Sigmoid colon (tissue), 7 donors: Measurements from ENCODE around the gene GPR55. TPM values are rescaled to one million over a fixed set of nuclear protein-coding genes. Genes with fewer than 3 reads are reported as not detected.

Experiments used
- DNase-seq: peaks from one replicate; pipeline ENCODE4 v3.0.0-alpha.2; 2019
- H3K27ac ChIP-seq, 4 donors: fragments of 200-600 bp; sonication (generic); one replicate each; pipeline ENCODE4 v1.5.1; 2016 to 2019; ENCODE audit warnings: mild to moderate bottlenecking in 1 of 4
- H3K27me3 ChIP-seq, 3 donors: fragments of 200-600 bp; sonication (generic); one replicate each; pipeline ENCODE4 v1.5.1; 2019; ENCODE audit warnings: mild to moderate bottlenecking in 1 of 3
- H3K36me3 ChIP-seq, 4 donors: fragments of 200-600 bp; sonication (generic); one replicate each; pipeline ENCODE4 v1.5.1; 2016 to 2019
- H3K4me1 ChIP-seq, 4 donors: fragments of 200-600 bp; sonication (generic); one replicate each; pipeline ENCODE4 v1.5.1; 2017 to 2019
- H3K4me3 ChIP-seq, 4 donors: fragments of 200-600 bp; sonication (generic); one replicate each; pipeline ENCODE4 v1.5.1; 2017 to 2019; ENCODE audit warnings: mild to moderate bottlenecking in 2 of 4, moderate library complexity in 1 of 4
- H3K9me3 ChIP-seq, 4 donors: fragments of 200-600 bp in 3 of 4; sonication (generic) in 3 of 4; one replicate each; pipeline versions ENCODE4 v1.5.1 to v1.6.1; 2013 to 2019
- CTCF ChIP-seq, 4 experiments: fragments of 450-650 bp in 3 of 4; fragments of 200-600 bp in 1 of 4; IDR thresholded peaks; one replicate each; pipeline ENCODE4 v1.5.1; 2016 to 2019; ENCODE audit warnings: antibody characterized with exemption in 4 of 4, mild to moderate bottlenecking in 3 of 4, moderate library complexity in 2 of 4
- EP300 ChIP-seq, 4 donors: sonication (generic); formaldehyde crosslinking; IDR thresholded peaks; one replicate each; pipeline ENCODE4 v1.6.1; 2017; ENCODE audit warnings: antibody characterized with exemption in 4 of 4
- POLR2A ChIP-seq, 2 donors: fragments of 450-650 bp; IDR thresholded peaks; one replicate each; pipeline ENCODE4 v1.6.1; 2016; ENCODE audit warnings: antibody characterized with exemption in 2 of 2, mild to moderate bottlenecking in 2 of 2, moderate library complexity in 2 of 2
- POLR2AphosphoS5 ChIP-seq, 4 donors: sonication (generic); formaldehyde crosslinking; IDR thresholded peaks; one replicate each; pipeline ENCODE4 v1.6.1; 2017; ENCODE audit warnings: antibody characterized with exemption in 4 of 4
- WGBS, 2 donors: extraction: QIAGEN DNeasy Blood & Tissue Kit; methylation state at CpG; one replicate each; pipeline ENCODE4 v1.1.7; 2013; 5-methylcytosine and 5-hydroxymethylcytosine counted together
- intact Hi-C: fragments of 100-400 bp; cut with DNase I; formaldehyde crosslinking; loops from one replicate; pipeline ENCODE4 v1.15.1; 2023
- polyA plus RNA-seq, 3 donors: library from polyadenylated mRNA; stranded (reverse); fragments of 200-250 nt; gene quantifications; one replicate each; pipeline ENCODE4 v1.2.3, GENCODE V29; 2013
- total RNA-seq, 4 donors: library from RNA; depleted of rRNA; stranded (reverse); fragments of >200 nt; gene quantifications; one replicate each; pipeline ENCODE4 v1.1.0, GENCODE V29; 2016
- donor health status: healthy with polysubstance abuse.
- donor health status: Bipolar disorder and iron deficiency.
- donor health status: healthy.

The GPR55 gene
- total and polyA plus RNA-seq, 7 donors = 0.23 to 1.4 TPM; not detected in 5

DNA sequence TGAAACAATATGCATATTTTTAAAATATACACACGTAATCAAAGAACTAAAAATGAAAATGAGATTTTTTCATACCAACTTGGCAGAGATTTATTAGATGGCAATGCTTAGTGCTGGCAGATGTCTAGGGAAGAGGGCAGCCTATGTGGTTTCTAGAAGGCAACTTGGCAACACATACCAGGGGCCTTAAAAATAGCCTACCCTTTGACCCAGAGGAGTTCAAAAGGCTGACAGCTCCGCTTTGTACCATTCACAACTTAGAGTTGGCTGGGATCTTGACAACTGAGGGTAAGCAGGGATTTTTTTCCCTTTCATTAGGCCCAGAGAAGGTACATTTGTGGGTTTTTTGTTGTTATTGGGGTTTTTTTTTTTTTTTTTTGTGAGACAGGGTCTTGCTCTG lies 26.4 kb upstream of the GPR55 start:
- no peak for DNase-seq
- Histone ChIP-seq H3K4me3 (no peak overlapping the region), H3K4me1 (no peaks in the 10 kb centered on the region), H3K36me3 (no peaks in the 10 kb centered on the region), H3K27ac (no peak overlapping the region), H3K27me3 (peaks cover 0 to 4% (median 0%) of the 10 kb centered on the region in 3 donors), H3K9me3 (no peaks in the 10 kb centered on the region)
- intact Hi-C loops = no loop called here
- WGBS, 2 donors = 87 to 95% methylated on average over 2 of the region's 2 CpGs
- no peak for TF ChIP-seq POLR2AphosphoS5 (IDR thresholded peaks at IDR 0.05)
- TF ChIP-seq POLR2A (IDR thresholded peaks at IDR 0.05) = no peak

DNA sequence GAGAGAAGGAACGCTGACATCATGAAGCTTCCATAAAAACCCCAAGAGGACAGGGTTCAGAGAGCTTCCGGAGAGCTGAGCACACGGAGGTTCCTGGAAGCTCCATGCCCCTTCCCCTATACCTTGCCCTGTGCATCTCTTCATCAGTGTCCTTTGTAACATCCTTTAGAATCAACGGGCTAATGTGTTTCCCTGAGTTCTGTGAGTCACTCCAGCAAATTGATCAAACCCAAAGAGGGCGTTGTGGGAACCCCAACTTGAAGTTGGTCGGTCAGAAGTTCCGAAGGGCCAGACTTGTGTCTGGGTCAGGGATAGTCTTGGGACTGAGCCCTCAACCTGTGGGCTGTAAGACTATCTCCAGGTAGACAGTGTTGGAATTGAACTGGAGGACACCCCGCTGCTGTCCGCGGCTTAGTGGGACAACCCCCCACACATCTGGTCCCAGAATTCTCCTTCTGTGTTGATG lies 25.9 kb upstream of the GPR55 start:
- 90 to 93% methylated on average over 10 of the region's 10 CpGs for WGBS, 2 donors
- intact Hi-C loops = no loop called here

GRCh38 chr2:230949966-230950873 lies 25.2 kb upstream of the GPR55 start:
- Histone ChIP-seq H3K9me3 (no peaks in the 10 kb centered on the region), H3K27me3 (no peaks in the 10 kb centered on the region), H3K27ac (no peak overlapping the region), H3K4me3 (no peak overlapping the region), H3K4me1 (no peaks in the 10 kb centered on the region), H3K36me3 (no peaks in the 10 kb centered on the region)
- WGBS, 2 donors = 87 to 88% methylated on average over 20 of the region's 20 CpGs
- DNase-seq = no peak
- intact Hi-C loops = no loop called here
- no peak for TF ChIP-seq POLR2A (IDR thresholded peaks at IDR 0.05)
- no peak for TF ChIP-seq EP300 (IDR thresholded peaks at IDR 0.05)
- TF ChIP-seq POLR2AphosphoS5 (IDR thresholded peaks at IDR 0.05) = no peak
- TF ChIP-seq CTCF (IDR thresholded peaks at IDR 0.05) = no peak

More for the DNA sequence above, 25.9 kb upstream of the GPR55 start:
- Histone ChIP-seq H3K4me1 (no peaks in the 10 kb centered on the region), H3K27me3 (no peaks in the 10 kb centered on the region), H3K27ac (no peak overlapping the region), H3K9me3 (no peaks in the 10 kb centered on the region), H3K4me3 (no peak overlapping the region), H3K36me3 (no peaks in the 10 kb centered on the region)
- no peak for TF ChIP-seq EP300 (IDR thresholded peaks at IDR 0.05)
- TF ChIP-seq POLR2AphosphoS5 (IDR thresholded peaks at IDR 0.05) = no peak
- TF ChIP-seq CTCF (IDR thresholded peaks at IDR 0.05) = no peak
- no peak for TF ChIP-seq POLR2A (IDR thresholded peaks at IDR 0.05)
- DNase-seq = no peak

- intact Hi-C loops = no loop called here
- Histone ChIP-seq H3K9me3 (no peaks in the 10 kb centered on the region), H3K27ac (no peak overlapping the region), H3K4me3 (no peak overlapping the region), H3K36me3 (no peaks in the 10 kb centered on the region), H3K4me1 (no peaks in the 10 kb centered on the region), H3K27me3 (no peaks in the 10 kb centered on the region)
- 63 to 82% methylated on average over 10 of the region's 10 CpGs for WGBS, 2 donors
- no peak for DNase-seq
- no peak for TF ChIP-seq POLR2A (IDR thresholded peaks at IDR 0.05)
- TF ChIP-seq POLR2AphosphoS5 (IDR thresholded peaks at IDR 0.05) = no peak
- TF ChIP-seq EP300 (IDR thresholded peaks at IDR 0.05) = no peak
- no peak for TF ChIP-seq CTCF (IDR thresholded peaks at IDR 0.05)
Observed at GRCh38 chr2:230947908-230948365, 22.9 kb upstream of the GPR55 start.

GRCh38 chr2:230947235-230947576 lies 22.2 kb upstream of the GPR55 start:
- no peaks in the 10 kb centered on the region for H3K36me3 ChIP-seq
- H3K4me3 ChIP-seq = no peak overlapping the region
- no peak for DNase-seq
- 92 to 94% methylated on average over 3 of the region's 3 CpGs for WGBS, 2 donors
- no peaks in the 10 kb centered on the region for H3K4me1 ChIP-seq
- no peaks in the 10 kb centered on the region for H3K9me3 ChIP-seq
- TF ChIP-seq POLR2AphosphoS5 (IDR thresholded peaks at IDR 0.05) (no peak), CTCF (IDR thresholded peaks at IDR 0.05) (no peak), EP300 (IDR thresholded peaks at IDR 0.05) (no peak), POLR2A (IDR thresholded peaks at IDR 0.05) (no peak)
- H3K27ac ChIP-seq = no peak overlapping the region
- intact Hi-C loops = no loop called here
- H3K27me3 ChIP-seq = no peaks in the 10 kb centered on the region
